Left renal cortex interstitium (tissue), 4 donors: ENCODE results near the gene ZNF26. TPM values are rescaled to one million over a fixed set of nuclear protein-coding genes. Genes with fewer than 3 reads are reported as not detected.

ENCODE experiments used
- DNase-seq, 4 donors: peaks; one replicate each; pipeline ENCODE4 v3.0.0-alpha.2; 2013; ENCODE audit warnings: low read depth in 4 of 4, low spot score in 2 of 4, missing footprints in 1 of 4
- polyA plus RNA-seq, 4 donors: library from polyadenylated mRNA; unstranded; fragments of 120-200 nt; gene quantifications; one replicate each; pipeline ENCODE4 v1.2.1, GENCODE V29; 2013; ENCODE audit not compliant: insufficient read length in 4 of 4

ZNF26 gene
- polyA plus RNA-seq, 4 donors = 10.2 to 18.6 (median 14.1) TPM

- DNase-seq = no peak
These were observed 72.3 kb downstream of the ZNF26 start for GRCh38 chr12:133058203-133059113.

- no peak for DNase-seq
These were observed 75.8 kb downstream of the ZNF26 start for GRCh38 chr12:133061954-133062353.

GRCh38 chr12:133063556-133063955 lies 77.4 kb downstream of the ZNF26 start:
- no peak for DNase-seq

- DNase-seq = no peak
These were observed 87.7 kb downstream of the ZNF26 start for GRCh38 chr12:133073836-133074235.

Other genes with a start within 250 kb of the ZNF26 start
- 10 to 100 TPM; 49.0 to 89.5 (median 71.2) TPM for gene ANKLE2, start 224.5 kb upstream of the ZNF26 start, polyA plus RNA-seq
- 10 to 100 TPM; 23.2 to 38.4 (median 31.0) TPM for gene GOLGA3, start 157.5 kb upstream of the ZNF26 start, polyA plus RNA-seq
- gene CHFR, start 98.8 kb upstream of the ZNF26 start, polyA plus RNA-seq = 10 to 100 TPM; 19.5 to 30.5 (median 25.2) TPM
- gene ZNF605, start 30.1 kb upstream of the ZNF26 start, polyA plus RNA-seq = 10 to 100 TPM; 20.5 to 31.1 (median 26.1) TPM
- gene ZNF84, start 51.1 kb downstream of the ZNF26 start, polyA plus RNA-seq = 10 to 100 TPM; 60.1 to 89.0 (median 75.8) TPM
- 10 to 100 TPM; 33.7 to 44.3 (median 38.5) TPM for gene ZNF140, start 94.6 kb downstream of the ZNF26 start, polyA plus RNA-seq
- gene ZNF891, start 143.9 kb downstream of the ZNF26 start, polyA plus RNA-seq = 1 to 10 TPM; 2.6 to 9.3 (median 5.5) TPM
- 10 to 100 TPM; 16.9 to 34.4 (median 21.8) TPM for gene ZNF10, start 144.3 kb downstream of the ZNF26 start, polyA plus RNA-seq
- 10 to 100 TPM; 28.9 to 38.3 (median 32.6) TPM for gene ZNF268, start 195.1 kb downstream of the ZNF26 start, polyA plus RNA-seq
- gene ANHX, start 249.5 kb downstream of the ZNF26 start, polyA plus RNA-seq = not detected